Endothelial cell of umbilical vein (primary cell): ENCODE data around the gene KLHL6. TPM values are rescaled to one million over a fixed set of nuclear protein-coding genes. Genes with fewer than 3 reads are reported as not detected.

Experiments
- BruUV-seq: library from RNA; stranded (reverse); fragments of 400-500 nt; replicated peaks from 2 replicates; lab custom pipeline; 2021; lab: Mats Ljungman, UMichigan
- CTCF ChIA-PET: fragments of 300-600, 350-600 bp; sonication (Branson Sonifier 250); formaldehyde crosslinking; loops from one replicate; lab custom pipeline; 2021; ENCODE audit warnings: antibody characterized with exemption, inconsistent platforms; lab: Charles Lee
- POLR2A ChIA-PET: fragments of 300-600, 350-600 bp; sonication (Branson Sonifier 250); formaldehyde crosslinking; loops from one replicate; lab custom pipeline; 2021; ENCODE audit warnings: antibody characterized with exemption, inconsistent platforms; lab: Charles Lee
- DNase-seq: peaks from one replicate; pipeline ENCODE4 v3.0.0-alpha.2; 2011; ENCODE audit warnings: low read depth, low spot score
- FAIRE-seq: peaks from 2 replicates; lab custom pipeline; 2011; peaks lifted over from hg19 to GRCh38; lab: Jason Lieb, UNC
- H2AFZ ChIP-seq: 2 replicates; pipeline ENCODE4 v1.6.0; 2012; ENCODE audit warnings: low read depth, low read length, control low read depth, inconsistent platforms
- H3K27ac ChIP-seq: 2 replicates; pipeline ENCODE4 v1.5.1; 2011; ENCODE audit warnings: low read depth, mild to moderate bottlenecking, control low read depth, low read length, moderate library complexity; ENCODE audit not compliant: insufficient read depth
- H3K27me3 ChIP-seq, 2 experiments: 2 replicates each; pipeline versions ENCODE4 v1.6.0 to v1.6.1; 2011; ENCODE audit warnings: low read length in 2 of 2, mixed read lengths in 1 of 2; ENCODE audit not compliant: control insufficient read depth in 2 of 2, insufficient read depth in 2 of 2
- H3K36me3 ChIP-seq, 2 experiments: 2 replicates in 1 of 2; 3 replicates in 1 of 2; pipeline ENCODE4 v1.5.1; 2011; ENCODE audit warnings: low read length in 2 of 2, mild to moderate bottlenecking in 1 of 2, moderate library complexity in 1 of 2; ENCODE audit not compliant: control insufficient read depth in 2 of 2, insufficient read depth in 2 of 2; ENCODE audit errors: extremely low read depth in 1 of 2
- H3K4me1 ChIP-seq: 3 replicates; pipeline ENCODE4 v1.5.1; 2011; ENCODE audit warnings: mild to moderate bottlenecking, low read length; ENCODE audit not compliant: control insufficient read depth, insufficient read depth; ENCODE audit errors: extremely low read depth
- H3K4me2 ChIP-seq: 2 replicates; pipeline ENCODE4 v1.6.1; 2011; ENCODE audit warnings: low read length, control low read depth, mixed read lengths; ENCODE audit not compliant: insufficient read depth
- H3K4me3 ChIP-seq, 3 experiments: fragments of 200-600 bp in 1 of 3; sonication (generic), shearing (Covaris generic) in 1 of 3; replicated peaks in 1 of 3; 2 replicates each; pipeline ENCODE4 v1.5.1; 2011 to 2016; ENCODE audit warnings: control low read depth in 3 of 3, low read length in 3 of 3, mild to moderate bottlenecking in 2 of 3, inconsistent platforms in 1 of 3, low read depth in 1 of 3, moderate library complexity in 1 of 3; ENCODE audit not compliant: insufficient read depth in 1 of 3
- H3K79me2 ChIP-seq: 2 replicates; pipeline ENCODE4 v1.6.0; 2012; ENCODE audit warnings: low read length, inconsistent platforms; ENCODE audit not compliant: control insufficient read depth, insufficient read depth
- H3K9ac ChIP-seq: replicated peaks from 2 replicates; pipeline ENCODE3; 2011; ENCODE audit warnings: low read length, control low read depth; ENCODE audit not compliant: insufficient read depth; ENCODE audit errors: extremely low read depth
- H3K9me1 ChIP-seq: replicated peaks from 3 replicates; pipeline ENCODE4 v1.6.0; 2011; ENCODE audit warnings: mild to moderate bottlenecking, low read length; ENCODE audit not compliant: control insufficient read depth, insufficient read depth; ENCODE audit errors: extremely low read depth
- H3K9me3 ChIP-seq: replicated peaks from 2 replicates; pipeline ENCODE4 v1.5.1; 2012; ENCODE audit warnings: low read length, inconsistent platforms; ENCODE audit not compliant: control insufficient read depth, insufficient read depth
- H4K20me1 ChIP-seq: replicated peaks from 2 replicates; pipeline ENCODE3; 2011; ENCODE audit warnings: mild to moderate bottlenecking, low read length; ENCODE audit not compliant: control insufficient read depth, insufficient read depth; ENCODE audit errors: extremely low read depth
- EZH2 ChIP-seq: IDR thresholded peaks from 2 replicates; pipeline ENCODE4 v1.6.1; 2012; ENCODE audit warnings: borderline replicate concordance, low read depth, mild to moderate bottlenecking, moderate library complexity, low read length, inconsistent platforms; ENCODE audit not compliant: severe bottlenecking
- GATA2 ChIP-seq: IDR thresholded peaks from 2 replicates; pipeline ENCODE4 v1.7.0; 2011; ENCODE audit warnings: low read depth, mild to moderate bottlenecking, moderate library complexity, mixed read lengths, low read length; ENCODE audit not compliant: insufficient read length, insufficient read depth
- JUN ChIP-seq: IDR thresholded peaks from 2 replicates; pipeline ENCODE4 v1.6.1; 2011; ENCODE audit warnings: borderline replicate concordance, low read depth; ENCODE audit not compliant: insufficient read length, insufficient read depth
- MYC ChIP-seq: IDR thresholded peaks from one replicate; pipeline ENCODE4 v1.6.1; 2011; ENCODE audit warnings: mild to moderate bottlenecking, low read depth, low read length
- POLR2AphosphoS5 ChIP-seq: IDR thresholded peaks from 2 replicates; pipeline ENCODE4 v1.6.1; 2012; ENCODE audit warnings: low read depth, mild to moderate bottlenecking, control low read depth, low read length, moderate library complexity; ENCODE audit not compliant: insufficient read depth
- dilution Hi-C: fragments of 300-500 bp; cut with MboI; formaldehyde crosslinking; loops from one replicate; pipeline ENCODE4 v1.15.0; 2019; ENCODE audit warnings: low sequenced_read_pairs; ENCODE audit not compliant: extremely low pct_ligation_motif_present
- intact Hi-C: fragments of 100-400 bp; cut with micrococcal nuclease; formaldehyde crosslinking; loops from one replicate; pipeline ENCODE4 v1.10.0; 2022
- polyA plus RNA-seq, 4 experiments: library from polyadenylated mRNA; depleted of rRNA in 3 of 4; stranded (reverse) in 3 of 4; unstranded in 1 of 4; fragments of >200 nt; gene quantifications; 2 replicates each; pipeline versions ENCODE4 v1.2.1 to v1.2.3, GENCODE V29; 2011 to 2012; ENCODE audit warnings: missing spikeins in 1 of 4
- total RNA-seq: library from RNA; stranded (reverse); gene quantifications from 2 replicates; pipeline ENCODE4 v1.2.3, GENCODE V29; 2021
- TF ChIP-seq, protein P1 (sequence below): IDR thresholded peaks from 2 replicates; pipeline ENCODE4 v1.6.1; 2011; ENCODE audit not compliant: insufficient read depth, insufficient read length

The KLHL6 gene
- total and polyA plus RNA-seq, 2 donors (not counting 3 experiments of a cell fraction or from before 2014, with no cell fraction given) = 5.7 to 12.6 TPM

DNA sequence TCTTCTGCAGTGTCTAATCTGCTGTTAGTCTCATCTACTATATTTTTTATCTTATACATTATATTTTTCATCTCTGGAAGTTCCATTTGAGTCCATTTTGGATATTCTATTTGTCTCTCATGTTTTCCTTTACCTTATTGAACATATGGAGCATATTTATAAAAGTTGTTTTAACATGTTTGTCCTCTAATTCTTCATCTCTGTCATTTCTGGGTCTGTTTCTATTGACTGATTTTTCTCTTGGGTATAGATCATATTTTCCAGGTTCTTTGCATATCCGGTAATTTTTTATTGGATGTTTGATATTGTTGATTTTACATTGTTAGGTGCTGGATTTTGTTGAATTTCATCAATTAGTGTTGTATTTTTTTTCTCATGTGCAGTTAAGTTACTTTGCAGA is 42.5 kb upstream of the KLHL6 start:
- Histone ChIP-seq H3K4me3 (no peak overlapping the region), H4K20me1 (no peaks in the 10 kb centered on the region), H3K4me1 (no peaks in the 10 kb centered on the region), H3K9ac (no peak overlapping the region), H2AFZ (no peak overlapping the region), H3K27me3 (peaks cover 0 to 3% of the 10 kb centered on the region in 2 experiments), H3K4me2 (no peak overlapping the region), H3K79me2 (no peaks in the 10 kb centered on the region), H3K36me3 (no peaks in the 10 kb centered on the region), H3K9me1 (no peaks in the 10 kb centered on the region), H3K9me3 (no peaks in the 10 kb centered on the region), H3K27ac (no peak overlapping the region)
- FAIRE-seq (no peak), DNase-seq (no peak)
- intact Hi-C loops = no loop called here
- no TSS peak for BruUV-seq
- ChIA-PET CTCF (no interaction called here), POLR2A (no interaction called here)
- dilution Hi-C loops = no loop called here
- no peak for TF ChIP-seq EZH2
- TF ChIP-seq, protein P1, sequence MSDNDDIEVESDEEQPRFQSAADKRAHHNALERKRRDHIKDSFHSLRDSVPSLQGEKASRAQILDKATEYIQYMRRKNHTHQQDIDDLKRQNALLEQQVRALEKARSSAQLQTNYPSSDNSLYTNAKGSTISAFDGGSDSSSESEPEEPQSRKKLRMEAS = no peak
- TF ChIP-seq JUN = no peak

DNA sequence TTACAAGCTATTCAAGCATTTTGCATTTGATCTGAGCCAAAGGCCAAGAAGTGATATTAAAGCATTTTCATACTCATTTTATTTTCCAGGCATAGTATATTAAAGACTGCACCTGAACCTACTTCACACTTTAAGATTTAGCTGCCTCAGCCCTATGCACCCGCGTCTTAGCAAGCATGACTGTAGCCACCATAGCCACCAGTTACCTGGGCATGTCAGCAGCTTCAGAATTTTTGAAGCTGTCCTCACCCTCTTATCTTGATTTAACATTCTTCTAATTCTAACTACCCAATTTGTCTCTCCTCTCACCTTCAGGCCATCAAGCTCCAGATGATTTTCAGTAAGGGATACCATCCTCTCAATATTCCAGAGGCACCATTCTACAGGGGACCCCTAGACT is 39.1 kb upstream of the KLHL6 start:
- H4K20me1 ChIP-seq = no peaks in the 10 kb centered on the region
- DNase-seq (no peak), FAIRE-seq (no peak)
- no peak overlapping the region for H3K27ac ChIP-seq
- no peaks in the 10 kb centered on the region for H3K9me3 ChIP-seq
- no TSS peak for BruUV-seq
- H3K4me1 ChIP-seq = peaks cover 5% of the 10 kb centered on the region
- intact Hi-C loops (no loop called here), dilution Hi-C loops (no loop called here)
- no peak overlapping the region for H2AFZ ChIP-seq
- H3K9me1 ChIP-seq = no peaks in the 10 kb centered on the region
- ChIA-PET CTCF (interaction anchor here (1.3 kb wide), 1 partner anchor 10 kb away, joined by 4 read pairs; no protein-coding TSS in a partner anchor), POLR2A (interaction anchor here (0.7 kb wide), 1 partner anchor 12 kb away, joined by 4 read pairs; no protein-coding TSS in a partner anchor)
- H3K36me3 ChIP-seq = no peaks in the 10 kb centered on the region
- peaks cover 0 to 3% of the 10 kb centered on the region in 2 experiments for H3K27me3 ChIP-seq
- no peak for TF ChIP-seq GATA2
- TF ChIP-seq POLR2AphosphoS5 = no peak
- no peak for TF ChIP-seq MYC
- no peak overlapping the region for H3K9ac ChIP-seq
- H3K4me2 ChIP-seq = no peak overlapping the region
- no peak overlapping the region for H3K4me3 ChIP-seq
- no peaks in the 10 kb centered on the region for H3K79me2 ChIP-seq
